A673 (cell line): ENCODE results near the gene MEX3D. TPM values are rescaled to one million over a fixed set of nuclear protein-coding genes. Genes with fewer than 3 reads are reported as not detected.

Experiments
- BruUV-seq: library from RNA; stranded (reverse); fragments of 400-500 nt; replicated peaks from 2 replicates; lab custom pipeline; 2021; lab: Mats Ljungman, UMichigan
- CTCF ChIA-PET: fragments of 300-600 bp; sonication (Branson Sonifier 250); formaldehyde crosslinking; loops from one replicate; lab custom pipeline; 2022; ENCODE audit warnings: antibody characterized with exemption; lab: Charles Lee
- POLR2A ChIA-PET: fragments of 300-600 bp; sonication (Branson Sonifier 250); formaldehyde crosslinking; loops from one replicate; lab custom pipeline; 2022; ENCODE audit warnings: antibody characterized with exemption; ENCODE audit not compliant: low non-redundant PET; lab: Charles Lee
- DNase-seq: peaks from one replicate; pipeline ENCODE4 v3.0.0-alpha.2; 2015; ENCODE audit warnings: low spot score
- H3K27ac ChIP-seq: fragments of 200-600 bp; sonication (generic); 2 replicates; pipeline ENCODE4 v1.5.1; 2016; ENCODE audit warnings: mixed run types, low read depth, mild to moderate bottlenecking, mixed read lengths, antibody characterized with exemption, low read length; ENCODE audit not compliant: poor library complexity, severe bottlenecking
- H3K27me3 ChIP-seq: fragments of 200-600 bp; sonication (generic); replicated peaks from 2 replicates; pipeline ENCODE4 v1.6.1; 2017; ENCODE audit warnings: mixed run types, low read depth, mild to moderate bottlenecking, mixed read lengths, antibody characterized with exemption, low read length; ENCODE audit not compliant: insufficient read depth, poor library complexity
- H3K36me3 ChIP-seq: fragments of 200-600 bp; sonication (generic); 2 replicates; pipeline ENCODE4 v1.6.1; 2016; ENCODE audit warnings: mixed run types, mild to moderate bottlenecking, mixed read lengths, antibody characterized with exemption, low read length; ENCODE audit not compliant: insufficient read depth, poor library complexity, severe bottlenecking
- H3K4me1 ChIP-seq: fragments of 200-600 bp; sonication (generic); 2 replicates; pipeline ENCODE4 v1.6.1; 2017; ENCODE audit warnings: mixed run types, mild to moderate bottlenecking, mixed read lengths, antibody characterized with exemption, low read length; ENCODE audit not compliant: insufficient read depth, poor library complexity, severe bottlenecking
- H3K4me3 ChIP-seq: fragments of 200-600 bp; sonication (generic); 2 replicates; pipeline ENCODE4 v1.5.1; 2016; ENCODE audit warnings: low read depth, mixed run types, mild to moderate bottlenecking, mixed read lengths, low read length; ENCODE audit not compliant: poor library complexity, severe bottlenecking
- H3K9me3 ChIP-seq: fragments of 200-600 bp; sonication (generic); 2 replicates; pipeline ENCODE4 v1.6.1; 2016; ENCODE audit warnings: mixed run types, low read depth, mild to moderate bottlenecking, mixed read lengths, antibody characterized with exemption, low read length; ENCODE audit not compliant: poor library complexity, severe bottlenecking
- CTCF ChIP-seq: fragments of 300-800, 200-600 bp; sonication (generic); conservative IDR thresholded peaks from 2 replicates; pipeline ENCODE4 v1.5.1; 2017; ENCODE audit warnings: low read depth, mild to moderate bottlenecking, antibody characterized with exemption, low read length, moderate library complexity, mixed read lengths
- EZH2 ChIP-seq: fragments of 200-600 bp; sonication (generic); IDR thresholded peaks from 2 replicates; pipeline ENCODE4 v1.6.1; 2017; ENCODE audit warnings: borderline replicate concordance, low read depth, mild to moderate bottlenecking, mixed read lengths, antibody characterized with exemption, low read length; ENCODE audit not compliant: poor library complexity, severe bottlenecking
- intact Hi-C: fragments of 100-400 bp; cut with micrococcal nuclease; formaldehyde crosslinking; loops from one replicate; pipeline ENCODE4 v1.10.0; 2022; ENCODE audit not compliant: unreplicated experiment
- total RNA-seq: library from RNA; stranded (reverse); gene quantifications from 2 replicates; pipeline ENCODE4 v1.2.3, GENCODE V29; 2021

Gene MEX3D
- total RNA-seq, 1 experiment from 2014 or later, result 60.0 TPM

- H3K27me3 ChIP-seq, result no peaks in the 10 kb centered on the region
- H3K36me3 ChIP-seq, result peaks cover 70% of the 10 kb centered on the region
- H3K27ac ChIP-seq, result no peak overlapping the region
- intact Hi-C loops, result no loop called here
- H3K4me1 ChIP-seq, result no peaks in the 10 kb centered on the region
- POLR2A ChIA-PET, result no interaction called here
- TF ChIP-seq EZH2 (no peak), CTCF (no peak)
- no TSS peak for BruUV-seq
- no peaks in the 10 kb centered on the region for H3K9me3 ChIP-seq
- DNase-seq, result no peak
- no peak overlapping the region for H3K4me3 ChIP-seq
- CTCF ChIA-PET, result no interaction called here
Measured at GRCh38 chr19:1580382-1580781, 12.3 kb upstream of the MEX3D start.

DNA sequence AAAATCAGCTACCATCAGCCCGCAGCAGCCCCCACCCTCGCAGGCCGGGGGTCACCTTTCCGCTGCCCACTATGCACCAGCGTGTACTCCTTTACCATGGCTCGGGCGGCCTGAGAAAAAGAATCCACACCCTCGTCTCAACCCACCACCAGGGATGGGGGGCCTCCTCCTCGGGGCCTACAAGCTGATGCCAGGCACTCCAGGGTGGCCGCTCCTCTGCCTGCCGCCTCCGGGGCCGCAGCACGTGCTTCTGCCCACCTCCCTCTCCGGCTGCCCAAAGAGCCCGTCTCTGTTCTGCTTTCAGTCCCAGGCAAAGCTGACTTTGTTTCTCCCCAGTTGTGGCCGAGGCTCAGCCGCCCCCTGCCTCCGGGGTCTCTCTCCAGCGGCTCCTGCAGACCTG, 11.1 kb upstream of the MEX3D start:
- POLR2A ChIA-PET, result interaction anchor here (0.7 kb wide), 1 partner anchor 8 kb away, joined by 4 read pairs; no protein-coding TSS in a partner anchor

DNA sequence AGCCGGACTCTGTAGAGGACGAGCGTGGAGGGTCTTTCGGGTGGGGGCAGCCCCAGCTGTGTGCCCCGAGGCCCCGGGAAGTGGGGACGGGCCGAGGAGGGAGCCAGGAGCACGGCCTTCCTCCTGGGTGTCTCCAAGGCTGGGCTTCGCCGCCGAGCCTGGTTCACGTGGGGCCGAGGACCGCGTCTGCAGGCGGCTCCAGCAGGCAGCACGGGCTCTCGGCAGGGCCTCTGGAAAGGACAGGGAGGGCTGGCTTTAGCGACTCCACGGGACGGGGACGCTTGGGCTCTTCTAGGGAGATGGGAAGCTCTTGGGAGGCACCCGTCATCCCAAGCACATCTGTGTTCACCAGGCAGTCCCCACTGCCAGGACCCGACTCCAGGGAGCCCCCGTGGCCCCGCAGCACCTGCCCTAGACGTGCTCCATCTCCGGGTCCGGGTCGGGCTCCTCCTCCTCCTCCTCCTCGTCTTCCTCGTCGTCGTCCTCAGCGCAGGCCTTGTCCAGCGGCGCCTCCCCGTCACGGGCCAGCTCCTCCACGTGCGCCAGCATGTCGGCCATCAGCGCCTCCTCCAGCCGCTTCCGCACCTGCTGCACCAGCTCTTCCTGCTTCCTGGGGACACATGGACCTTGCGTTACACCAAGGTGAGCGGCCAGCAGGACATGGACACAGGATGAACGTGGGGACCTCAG, 9.9 kb upstream of the MEX3D start:
- H3K27me3 ChIP-seq, result no peaks in the 10 kb centered on the region
- H3K9me3 ChIP-seq, result no peaks in the 10 kb centered on the region
- H3K36me3 ChIP-seq, result peaks cover 60% of the 10 kb centered on the region
- CTCF ChIA-PET, result no interaction called here
- no TSS peak for BruUV-seq
- intact Hi-C loops, result no loop called here
- H3K4me1 ChIP-seq, result no peaks in the 10 kb centered on the region
- TF ChIP-seq CTCF, result no peak
- TF ChIP-seq EZH2, result no peak
- H3K27ac ChIP-seq, result no peak overlapping the region
- no peak overlapping the region for H3K4me3 ChIP-seq
- POLR2A ChIA-PET, result no interaction called here
- DNase-seq, result no peak

More for the DNA sequence above, 11.1 kb upstream of the MEX3D start:
- no peak for TF ChIP-seq CTCF
- Histone ChIP-seq H3K4me3 (no peak overlapping the region), H3K4me1 (no peaks in the 10 kb centered on the region), H3K9me3 (no peaks in the 10 kb centered on the region), H3K27me3 (no peaks in the 10 kb centered on the region), H3K27ac (no peak overlapping the region), H3K36me3 (peaks cover 66% of the 10 kb centered on the region)
- no TSS peak for BruUV-seq
- intact Hi-C loops, result no loop called here
- CTCF ChIA-PET, result interaction anchor here (0.6 kb wide), 1 partner anchor 240 kb away, joined by 7 read pairs; no protein-coding TSS in a partner anchor
- no peak for DNase-seq
